HG02938 (cell line): Measurements from ENCODE around the gene PCP2.

ENCODE experiments used
- ATAC-seq: cut with Tn5 transposase; IDR thresholded peaks from one replicate; pipeline ENCODE4 v1.9.1; 2021; ENCODE audit warnings: mild to moderate bottlenecking, moderate library complexity; ENCODE audit not compliant: unreplicated experiment

PCP2 gene

DNA sequence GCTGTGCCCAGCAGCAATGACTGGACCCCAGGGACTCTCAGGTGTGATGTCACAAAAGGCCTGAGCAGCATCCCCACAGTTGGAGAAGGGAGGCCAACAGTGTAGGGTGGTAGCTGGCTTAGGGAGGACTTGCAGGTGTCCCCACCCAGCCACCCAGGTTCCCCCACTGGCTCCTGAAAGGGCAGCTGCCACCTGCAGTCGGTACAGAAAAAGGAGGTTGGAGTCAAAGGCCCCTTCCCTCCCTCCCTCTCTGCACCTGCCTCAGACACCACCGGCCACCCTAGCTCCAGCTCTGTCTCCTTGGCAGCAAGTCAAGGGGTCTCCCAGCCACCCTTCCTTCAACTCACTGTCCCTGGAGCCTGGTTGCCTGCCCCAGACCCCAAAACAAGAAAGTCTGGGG lies at the start of gene PCP2:
PCP2 (minus strand) TSS at position 22 of the 400 bp plus-strand sequence. CDS start 262 bp downstream, outside the sequence.
- ATAC-seq, result no peak

- no peak for ATAC-seq
Measured at GRCh38 chr19:7682175-7682855, 48.8 kb upstream of the PCP2 start.

DNA sequence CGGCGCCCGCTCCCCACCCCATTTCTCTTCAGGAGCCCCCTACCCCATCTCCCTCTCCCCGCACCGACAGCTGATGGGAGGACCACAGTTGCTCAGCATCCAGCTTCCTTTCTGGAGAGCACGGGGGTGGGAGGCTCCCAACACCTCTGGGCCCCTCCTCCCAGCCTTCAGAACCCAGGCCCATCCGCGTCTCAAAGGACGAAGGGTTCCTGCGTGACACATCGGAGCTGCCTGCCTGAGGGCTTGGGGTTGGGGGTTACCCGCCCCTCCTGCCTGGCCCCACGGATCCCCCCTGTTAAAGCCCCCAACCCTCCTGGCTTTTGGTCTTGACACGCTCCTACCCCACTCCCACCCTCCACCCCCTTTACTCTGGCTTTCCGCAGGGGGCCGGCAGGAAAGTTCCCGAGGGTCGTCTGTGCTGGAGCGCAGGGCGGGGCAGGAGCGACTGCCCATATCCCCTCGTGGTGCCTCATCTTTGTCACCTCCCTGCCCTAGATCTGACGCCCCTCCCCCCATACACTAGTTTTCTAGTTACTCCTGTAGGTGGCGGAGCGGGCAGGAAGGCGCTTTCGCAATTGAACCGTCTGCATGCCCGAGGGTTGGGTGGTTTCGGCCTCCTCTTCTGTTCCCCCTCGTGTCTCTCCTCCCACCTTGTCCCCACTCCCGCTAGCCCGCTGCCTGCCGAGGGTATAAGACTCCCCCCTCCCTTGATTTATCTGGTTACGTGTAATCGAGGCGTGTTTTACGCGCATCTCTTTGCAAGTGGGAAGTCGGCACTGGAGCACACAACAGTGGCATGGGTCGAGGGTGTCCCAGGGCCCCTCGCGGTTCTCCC lies 48.0 kb upstream of the PCP2 start:
- ATAC-seq, result no peak

- ATAC-seq, result no peak
Measured at GRCh38 chr19:7680606-7681339, 47.3 kb upstream of the PCP2 start, which contains the start of gene TRAPPC5. TSS of gene TRAPPC5 (plus strand) at chr19:7680833. CDS start at chr19:7682254, 1,421 bp downstream.

DNA sequence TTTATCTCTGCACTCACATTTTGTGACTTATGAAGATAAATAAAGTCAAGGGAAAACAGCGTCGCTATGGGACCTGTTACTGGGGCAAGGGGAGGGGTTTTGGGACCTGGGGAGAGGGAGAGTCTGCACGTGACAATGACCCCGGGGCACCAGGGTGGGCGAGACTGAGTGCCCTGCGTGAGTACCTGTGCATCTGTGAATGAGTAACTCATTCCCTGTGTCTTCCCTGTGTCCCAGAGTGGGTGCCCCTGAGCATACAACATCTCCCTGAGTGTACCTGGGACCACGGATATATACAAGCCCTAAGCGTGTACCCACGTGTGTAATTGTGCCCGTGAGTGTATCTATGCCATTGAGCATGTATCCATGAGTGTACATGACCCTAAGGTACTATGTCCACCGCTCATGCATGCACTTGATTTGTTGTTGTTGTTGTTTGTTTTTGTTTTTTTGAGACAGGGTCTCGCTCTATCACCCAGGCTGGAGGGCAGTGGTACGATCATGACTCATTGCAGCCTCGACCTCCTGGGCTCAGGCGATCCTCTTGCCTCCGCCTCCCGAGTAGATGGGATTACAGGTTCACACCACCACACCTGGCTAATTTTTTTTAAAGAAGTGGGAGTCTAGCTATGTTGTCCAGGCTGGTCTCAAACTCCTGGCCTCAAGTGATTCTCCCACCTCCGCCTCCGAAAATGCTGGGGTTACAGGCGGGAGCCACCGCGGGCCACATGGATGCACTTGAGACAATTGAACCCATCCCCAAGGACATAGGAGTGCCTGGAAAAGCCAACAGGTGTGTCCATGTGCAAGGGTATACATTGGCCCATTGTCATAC lies 46.5 kb upstream of the PCP2 start:
- no peak for ATAC-seq

DNA sequence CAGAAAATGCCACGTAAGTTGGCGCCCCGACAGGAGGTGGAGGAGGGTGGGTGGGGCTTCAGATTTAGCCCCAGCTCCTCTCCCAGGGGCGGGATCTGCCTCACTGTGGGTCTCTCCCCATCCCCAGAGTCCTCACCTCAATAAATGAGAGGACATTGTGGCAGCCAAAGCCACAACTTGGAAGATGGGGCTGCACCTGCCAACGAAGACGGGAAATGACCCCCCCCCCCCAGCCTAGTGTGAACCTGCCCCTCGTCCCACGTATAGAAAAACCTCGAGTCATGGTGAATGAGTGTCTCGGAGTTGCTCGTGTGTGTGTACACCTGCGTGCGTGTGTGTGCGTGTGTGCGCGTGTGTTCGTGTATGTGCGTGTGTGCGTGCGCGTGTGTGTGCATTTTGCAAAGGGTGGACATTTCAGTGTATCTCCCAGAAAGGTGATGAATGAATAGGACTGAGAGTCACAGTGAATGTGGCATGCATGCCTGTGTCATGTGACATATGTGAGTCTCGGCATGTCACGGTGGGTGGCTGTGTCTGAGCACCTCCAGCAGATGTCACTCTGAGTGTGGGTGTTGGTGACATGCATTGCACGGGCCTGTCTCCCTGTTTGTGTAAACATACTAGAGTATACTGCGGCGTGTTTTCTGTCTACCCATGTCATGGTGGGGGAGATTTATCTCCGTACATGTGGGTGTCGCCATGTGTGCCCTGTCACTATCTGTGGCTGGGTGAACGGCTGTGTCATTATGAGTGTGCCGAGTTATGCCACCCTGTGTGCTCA lies 45.6 kb upstream of the PCP2 start:
- ATAC-seq, result peak; percentile 41

- no peak for ATAC-seq
Measured at GRCh38 chr19:7677669-7678311, 44.3 kb upstream of the PCP2 start.

GRCh38 chr19:7676854-7677253 lies 43.3 kb upstream of the PCP2 start, which contains the start of gene MCEMP1:
TSS of gene MCEMP1 (plus strand) at chr19:7677090. CDS start at chr19:7677121, 31 bp downstream.
- no peak for ATAC-seq

GRCh38 chr19:7676376-7676775 lies 42.9 kb upstream of the PCP2 start:
- ATAC-seq, result no peak

- ATAC-seq, result no peak
Measured at GRCh38 chr19:7674010-7675005, 40.8 kb upstream of the PCP2 start.

- ATAC-seq, result no peak
Measured at GRCh38 chr19:7672522-7672921, 39.0 kb upstream of the PCP2 start.

DNA sequence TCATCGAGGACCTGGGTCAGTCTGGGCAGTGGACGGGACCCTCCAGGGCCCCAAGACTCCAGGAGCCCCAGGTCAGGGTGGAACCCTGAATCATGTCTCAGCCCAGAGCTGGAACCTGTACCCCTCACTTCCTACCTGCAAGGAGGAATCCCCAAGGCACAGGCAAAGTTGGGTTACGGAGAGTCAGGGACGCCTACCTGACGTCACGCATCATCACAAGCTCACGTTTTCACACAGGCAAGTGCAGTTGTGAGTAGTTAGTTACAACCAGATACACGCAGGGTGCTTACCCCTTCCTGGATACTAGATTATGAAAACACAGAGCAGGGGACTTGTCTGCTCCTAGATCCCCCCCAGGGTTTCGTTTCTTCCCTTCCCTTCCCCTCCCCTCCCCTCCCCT lies 37.3 kb upstream of the PCP2 start:
- no peak for ATAC-seq

- ATAC-seq, result no peak
Measured at GRCh38 chr19:7670150-7670783, 36.7 kb upstream of the PCP2 start.

GRCh38 chr19:7669641-7670040 lies 36.1 kb upstream of the PCP2 start:
- ATAC-seq, result no peak

GRCh38 chr19:7668842-7669241 lies 35.3 kb upstream of the PCP2 start, which contains the start of gene RETN:
TSS of gene RETN (plus strand) at chr19:7669049. CDS start at chr19:7669327, 278 bp downstream.
- ATAC-seq, result no peak

DNA sequence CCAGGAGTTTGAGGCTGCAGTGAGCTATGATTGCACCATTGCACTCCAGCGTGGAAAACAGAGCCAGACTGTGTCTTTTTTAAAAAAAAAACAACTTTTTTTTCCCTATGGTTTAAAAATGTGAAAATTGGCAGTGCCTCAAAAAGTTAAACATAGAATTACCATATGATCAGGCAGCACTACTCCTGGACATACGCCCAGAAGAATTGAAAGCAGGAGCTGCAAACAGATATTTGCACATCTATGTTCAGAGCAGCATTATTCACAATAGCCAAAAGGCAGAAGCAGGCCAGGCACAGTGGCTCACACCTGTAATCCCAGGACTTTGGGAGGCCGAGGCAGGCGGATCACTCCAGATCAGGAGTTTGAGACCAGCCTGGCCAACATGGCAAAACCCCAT lies 31.6 kb upstream of the PCP2 start:
- no peak for ATAC-seq

DNA sequence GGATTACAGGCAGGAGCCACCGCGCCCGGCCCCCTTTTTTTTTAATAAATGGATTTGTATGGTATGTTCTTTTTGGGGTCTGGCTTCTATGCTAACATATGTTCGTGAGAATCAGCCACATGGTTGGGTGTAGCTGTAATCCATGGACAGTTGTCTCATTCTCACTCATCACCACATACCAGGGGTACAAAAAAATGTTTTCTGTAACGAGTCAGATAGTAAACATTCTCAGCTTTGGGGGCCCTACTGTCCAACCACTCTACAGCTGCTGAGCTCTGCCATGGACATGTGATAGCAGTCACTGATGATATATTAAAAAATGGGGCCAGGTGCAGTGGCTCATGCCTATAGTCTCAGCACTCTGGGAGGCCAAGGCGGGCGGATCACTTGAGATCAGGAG lies 30.2 kb upstream of the PCP2 start:
- no peak for ATAC-seq
